Measurements from ENCODE around the gene CHST11.
"Not testable (repeated sequence)": the region's sequence is repeated elsewhere in the genome, so short reads cannot be mapped to it uniquely, and the experiment has no call there.

The CHST11 gene

GRCh38 chr12:104785886-104786285 is 329.1 kb downstream of the CHST11 start:
- in situ Hi-C loops (cut with MboI; ENCODE audit: low sequenced_read_pairs), result no loop called here

- in situ Hi-C loops (cut with MboI; ENCODE audit: low sequenced_read_pairs), result no loop called here
Observed at GRCh38 chr12:104786352-104786751, 329.6 kb downstream of the CHST11 start.

- in situ Hi-C loops (cut with MboI; ENCODE audit: low sequenced_read_pairs), result no loop called here
Observed at GRCh38 chr12:104788840-104789271, 332.1 kb downstream of the CHST11 start.

- in situ Hi-C loops (cut with MboI; ENCODE audit: low sequenced_read_pairs), result no loop called here
Observed at GRCh38 chr12:104790296-104791125, 333.8 kb downstream of the CHST11 start.

GRCh38 chr12:104792570-104792969 is 335.8 kb downstream of the CHST11 start:
- in situ Hi-C loops (cut with MboI; ENCODE audit: low sequenced_read_pairs), result no loop called here

- in situ Hi-C loops (cut with MboI; ENCODE audit: low sequenced_read_pairs), result no loop called here
Observed at GRCh38 chr12:104793285-104793684, 336.5 kb downstream of the CHST11 start.

- in situ Hi-C loops (cut with MboI; ENCODE audit: low sequenced_read_pairs), result no loop called here
Observed at GRCh38 chr12:104793968-104794367, 337.2 kb downstream of the CHST11 start.

GRCh38 chr12:104796475-104796862 is 339.7 kb downstream of the CHST11 start:
- in situ Hi-C loops (cut with MboI; ENCODE audit: low sequenced_read_pairs), result no loop called here

- in situ Hi-C loops (cut with MboI; ENCODE audit: low sequenced_read_pairs), result no loop called here
Observed at GRCh38 chr12:104799458-104799857, 342.7 kb downstream of the CHST11 start.

- in situ Hi-C loops (cut with MboI; ENCODE audit: low sequenced_read_pairs), result no loop called here
Observed at GRCh38 chr12:104801005-104801404, 344.3 kb downstream of the CHST11 start.

GRCh38 chr12:104801427-104801826 is 344.7 kb downstream of the CHST11 start:
- in situ Hi-C loops (cut with MboI; ENCODE audit: low sequenced_read_pairs), result no loop called here

- in situ Hi-C loops (cut with MboI; ENCODE audit: low sequenced_read_pairs), result no loop called here
Observed at GRCh38 chr12:104802208-104802607, 345.5 kb downstream of the CHST11 start.

GRCh38 chr12:104805186-104805585 is 348.4 kb downstream of the CHST11 start:
- in situ Hi-C loops (cut with MboI; ENCODE audit: low sequenced_read_pairs), result no loop called here

- in situ Hi-C loops (cut with MboI; ENCODE audit: low sequenced_read_pairs), result not testable (repeated sequence)
Observed at GRCh38 chr12:104806194-104806593, 349.4 kb downstream of the CHST11 start.

- in situ Hi-C loops (cut with MboI; ENCODE audit: low sequenced_read_pairs), result no loop called here
Observed at GRCh38 chr12:104809251-104809650, 352.5 kb downstream of the CHST11 start.

GRCh38 chr12:104809706-104810385 is 353.1 kb downstream of the CHST11 start:
- in situ Hi-C loops (cut with MboI; ENCODE audit: low sequenced_read_pairs), result no loop called here

Data from hTERT RPE-1 (cell line).